ENCODE data around the gene ELP5. TPM values are rescaled to one million over a fixed set of nuclear protein-coding genes. Genes with fewer than 3 reads are reported as not detected.

The ELP5 gene
- total RNA-seq, 2 experiments from 2014 or later = 84.6 to 97.3 TPM

DNA sequence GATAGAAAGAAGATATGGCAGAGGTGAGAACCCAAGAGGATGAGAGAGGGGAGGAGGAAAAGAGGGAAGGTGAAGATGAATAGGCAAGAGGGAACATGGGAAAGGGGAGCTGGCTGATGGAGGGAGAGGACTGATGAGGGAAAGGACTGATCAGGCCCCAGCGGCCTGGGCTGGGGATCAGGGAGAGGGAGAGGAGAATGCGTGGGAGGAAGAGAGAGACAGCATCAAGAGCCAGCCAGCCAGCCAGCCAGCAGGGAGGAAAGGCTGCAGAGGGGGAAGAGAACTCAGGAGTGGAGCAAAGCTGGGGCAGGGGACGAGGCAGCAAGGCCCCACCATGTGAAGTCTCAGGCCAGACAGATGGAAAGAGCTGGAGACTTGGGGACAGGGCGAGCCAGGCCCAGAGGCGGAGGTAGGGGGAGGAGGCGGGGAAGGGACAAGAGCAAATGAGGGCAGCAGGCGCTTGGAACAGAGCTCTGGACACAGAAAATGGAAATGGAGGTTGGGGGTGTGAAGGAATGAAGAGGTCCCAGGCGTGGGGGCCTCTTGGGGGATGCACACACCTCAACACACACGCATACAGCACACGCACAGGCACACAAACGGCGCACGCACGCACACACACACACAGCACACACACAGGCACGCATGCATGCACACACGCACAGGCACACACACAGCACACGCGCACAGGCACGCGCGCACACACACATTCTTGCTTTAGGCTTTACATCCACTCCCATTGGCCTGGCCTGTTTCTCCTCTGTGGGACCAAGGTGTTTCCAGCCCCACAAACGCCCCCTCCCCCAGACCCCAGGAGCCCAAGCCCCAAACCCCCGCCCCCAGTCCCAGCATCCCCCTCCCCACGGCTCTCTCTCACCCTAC, 44.7 kb upstream of the ELP5 start:
- BruUV-seq (replicated peaks) = no TSS peak
- H3K79me2 ChIP-seq (ENCODE audit: insufficient read depth, low read depth, low read length) = peaks cover 6% of the 10 kb centered on the region; the same call in 1 of the 2 replicates
- intact Hi-C loops (cut with micrococcal nuclease; ENCODE audit: unreplicated experiment) = no loop called here
- peaks cover 23% of the 10 kb centered on the region for H3K4me1 ChIP-seq (ENCODE audit: insufficient read depth, low read length, poor library complexity, severe bottlenecking)
- DNase-seq (ENCODE audit: low spot score) = no peak
- no peaks in the 10 kb centered on the region for H4K20me1 ChIP-seq (ENCODE audit: insufficient read depth, low read length)
- H3K4me3 ChIP-seq (ENCODE audit: low read depth, low read length, poor library complexity, severe bottlenecking) = no peak overlapping the region
- no peak overlapping the region for H3K4me2 ChIP-seq (ENCODE audit: low read length)
- ChIA-PET CTCF (ENCODE audit: unreplicated experiment) (no interaction called here), POLR2A (no interaction called here)
- no peaks in the 10 kb centered on the region for H3K9me2 ChIP-seq (ENCODE audit: insufficient read depth, low read length)
- H3K27ac ChIP-seq (ENCODE audit: low read depth, low read length, poor library complexity, severe bottlenecking) = no peak overlapping the region
- H2AFZ ChIP-seq (ENCODE audit: low read length) = no peak overlapping the region
- no peaks in the 10 kb centered on the region for H3K9me3 ChIP-seq (ENCODE audit: low read length)
- TF ChIP-seq, protein P1, sequence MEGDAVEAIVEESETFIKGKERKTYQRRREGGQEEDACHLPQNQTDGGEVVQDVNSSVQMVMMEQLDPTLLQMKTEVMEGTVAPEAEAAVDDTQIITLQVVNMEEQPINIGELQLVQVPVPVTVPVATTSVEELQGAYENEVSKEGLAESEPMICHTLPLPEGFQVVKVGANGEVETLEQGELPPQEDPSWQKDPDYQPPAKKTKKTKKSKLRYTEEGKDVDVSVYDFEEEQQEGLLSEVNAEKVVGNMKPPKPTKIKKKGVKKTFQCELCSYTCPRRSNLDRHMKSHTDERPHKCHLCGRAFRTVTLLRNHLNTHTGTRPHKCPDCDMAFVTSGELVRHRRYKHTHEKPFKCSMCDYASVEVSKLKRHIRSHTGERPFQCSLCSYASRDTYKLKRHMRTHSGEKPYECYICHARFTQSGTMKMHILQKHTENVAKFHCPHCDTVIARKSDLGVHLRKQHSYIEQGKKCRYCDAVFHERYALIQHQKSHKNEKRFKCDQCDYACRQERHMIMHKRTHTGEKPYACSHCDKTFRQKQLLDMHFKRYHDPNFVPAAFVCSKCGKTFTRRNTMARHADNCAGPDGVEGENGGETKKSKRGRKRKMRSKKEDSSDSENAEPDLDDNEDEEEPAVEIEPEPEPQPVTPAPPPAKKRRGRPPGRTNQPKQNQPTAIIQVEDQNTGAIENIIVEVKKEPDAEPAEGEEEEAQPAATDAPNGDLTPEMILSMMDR (conservative IDR thresholded peaks at IDR 0.05; ENCODE audit: low read length) = no peak
- TF ChIP-seq EZH2phosphoT487 (IDR thresholded peaks at IDR 0.05; ENCODE audit: borderline replicate concordance, low read depth, low read length) = no peak
- peaks cover 14% of the 10 kb centered on the region; the same call in 1 of the 2 replicates for H3K36me3 ChIP-seq (ENCODE audit: insufficient read depth, low read length)

DNA sequence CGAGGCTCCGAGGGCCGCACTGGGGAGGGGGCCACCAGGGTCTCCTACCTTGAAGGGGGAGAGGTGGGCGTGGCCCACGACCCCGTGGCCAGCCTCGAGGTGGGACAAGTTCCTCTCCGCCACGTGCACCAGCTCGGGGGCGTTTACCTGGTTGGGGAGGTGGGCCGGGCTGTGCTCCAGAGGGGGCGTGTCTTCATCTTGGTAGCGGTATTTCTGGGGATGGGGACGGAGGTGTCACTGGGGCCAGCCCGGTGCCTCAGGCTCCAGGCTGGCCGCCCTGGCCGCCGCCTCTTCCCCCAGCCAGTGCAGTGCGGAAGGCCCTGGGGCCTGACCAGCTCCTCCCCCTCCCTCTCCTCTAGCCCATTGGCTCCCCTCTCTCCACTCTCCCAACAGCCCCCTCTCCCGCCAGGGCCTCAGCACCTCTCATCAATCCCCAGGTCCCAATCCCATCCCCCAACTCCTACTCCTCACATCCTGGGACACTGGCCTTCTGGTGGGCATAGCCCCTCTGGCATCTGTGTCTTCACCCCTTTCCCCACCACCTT, 43.9 kb upstream of the ELP5 start:
- no peaks in the 10 kb centered on the region for H3K9me3 ChIP-seq (ENCODE audit: low read length)
- BruUV-seq (replicated peaks) = no TSS peak
- H3K4me1 ChIP-seq (ENCODE audit: insufficient read depth, low read length, poor library complexity, severe bottlenecking) = peaks cover 23% of the 10 kb centered on the region
- no peak overlapping the region for H3K4me2 ChIP-seq (ENCODE audit: low read length)
- H4K20me1 ChIP-seq (ENCODE audit: insufficient read depth, low read length) = no peaks in the 10 kb centered on the region
- peaks cover 6% of the 10 kb centered on the region; the same call in 1 of the 2 replicates for H3K36me3 ChIP-seq (ENCODE audit: insufficient read depth, low read length)
- POLR2A ChIA-PET = no interaction called here
- no peak overlapping the region for H2AFZ ChIP-seq (ENCODE audit: low read length)
- DNase-seq (ENCODE audit: low spot score) = no peak
- TF ChIP-seq, protein P1 (conservative IDR thresholded peaks at IDR 0.05; ENCODE audit: low read length) = no peak
- no peak for TF ChIP-seq EZH2phosphoT487 (IDR thresholded peaks at IDR 0.05; ENCODE audit: borderline replicate concordance, low read depth, low read length)
- no peak overlapping the region for H3K27ac ChIP-seq (ENCODE audit: low read depth, low read length, poor library complexity, severe bottlenecking)
- CTCF ChIA-PET (ENCODE audit: unreplicated experiment) = no interaction called here
- no peaks in the 10 kb centered on the region for H3K9me2 ChIP-seq (ENCODE audit: insufficient read depth, low read length)
- intact Hi-C loops (cut with micrococcal nuclease; ENCODE audit: unreplicated experiment) = no loop called here
- H3K79me2 ChIP-seq (ENCODE audit: insufficient read depth, low read depth, low read length) = peaks cover 10% of the 10 kb centered on the region; the same call in 1 of the 2 replicates
- no peak overlapping the region for H3K4me3 ChIP-seq (ENCODE audit: low read depth, low read length, poor library complexity, severe bottlenecking)

Data from OCI-LY7 (cell line).